ENCODE results near the gene GLT1D1.

The GLT1D1 gene

GRCh38 chr12:128856035-128856790, 2.9 kb downstream of the GLT1D1 start:
- no peak for DNase-seq

GRCh38 chr12:128856791-128857078, 3.5 kb downstream of the GLT1D1 start:
- DNase-seq, result no peak

GRCh38 chr12:128857133-128857763, 4.0 kb downstream of the GLT1D1 start:
- DNase-seq, result no peak

GRCh38 chr12:128859311-128859710, 6.0 kb downstream of the GLT1D1 start:
- DNase-seq, result no peak

GRCh38 chr12:128861226-128862016, 8.1 kb downstream of the GLT1D1 start:
- no peak for DNase-seq

- DNase-seq, result no peak
These were observed 10.7 kb downstream of the GLT1D1 start for GRCh38 chr12:128863957-128864356.

GRCh38 chr12:128864516-128865186, 11.4 kb downstream of the GLT1D1 start:
- DNase-seq, result no peak

- no peak for DNase-seq
These were observed 14.2 kb downstream of the GLT1D1 start for GRCh38 chr12:128867466-128867865.

GRCh38 chr12:128871516-128871892, 18.2 kb downstream of the GLT1D1 start:
- no peak for DNase-seq

- DNase-seq, result no peak
These were observed 19.0 kb downstream of the GLT1D1 start for GRCh38 chr12:128872303-128872702.

- DNase-seq, result no peak
These were observed 23.3 kb downstream of the GLT1D1 start for GRCh38 chr12:128876559-128876958.

- DNase-seq, result no peak
These were observed 26.9 kb downstream of the GLT1D1 start for GRCh38 chr12:128879898-128880764.

GRCh38 chr12:128891856-128892255, 38.6 kb downstream of the GLT1D1 start:
- DNase-seq, result no peak

GRCh38 chr12:128903236-128903635, 50.0 kb downstream of the GLT1D1 start:
- no peak for DNase-seq

- DNase-seq, result no peak
These were observed 51.8 kb downstream of the GLT1D1 start for GRCh38 chr12:128905003-128905544.

- no peak for DNase-seq
These were observed 53.3 kb downstream of the GLT1D1 start for GRCh38 chr12:128906485-128907137.

- DNase-seq, result no peak
These were observed 55.0 kb downstream of the GLT1D1 start for GRCh38 chr12:128908254-128908653.

GRCh38 chr12:128909653-128910052, 56.4 kb downstream of the GLT1D1 start:
- DNase-seq, result no peak

GRCh38 chr12:128910629-128911028, 57.4 kb downstream of the GLT1D1 start:
- no peak for DNase-seq

GRCh38 chr12:128911861-128912260, 58.6 kb downstream of the GLT1D1 start:
- no peak for DNase-seq

- no peak for DNase-seq
These were observed 61.8 kb downstream of the GLT1D1 start for GRCh38 chr12:128914908-128915563.
